ENCODE measurements around the gene GAPDH.
"Not testable (repeated sequence)": the region's sequence is repeated elsewhere in the genome, so short reads cannot be mapped to it uniquely, and the experiment has no call there.

GAPDH gene

DNA sequence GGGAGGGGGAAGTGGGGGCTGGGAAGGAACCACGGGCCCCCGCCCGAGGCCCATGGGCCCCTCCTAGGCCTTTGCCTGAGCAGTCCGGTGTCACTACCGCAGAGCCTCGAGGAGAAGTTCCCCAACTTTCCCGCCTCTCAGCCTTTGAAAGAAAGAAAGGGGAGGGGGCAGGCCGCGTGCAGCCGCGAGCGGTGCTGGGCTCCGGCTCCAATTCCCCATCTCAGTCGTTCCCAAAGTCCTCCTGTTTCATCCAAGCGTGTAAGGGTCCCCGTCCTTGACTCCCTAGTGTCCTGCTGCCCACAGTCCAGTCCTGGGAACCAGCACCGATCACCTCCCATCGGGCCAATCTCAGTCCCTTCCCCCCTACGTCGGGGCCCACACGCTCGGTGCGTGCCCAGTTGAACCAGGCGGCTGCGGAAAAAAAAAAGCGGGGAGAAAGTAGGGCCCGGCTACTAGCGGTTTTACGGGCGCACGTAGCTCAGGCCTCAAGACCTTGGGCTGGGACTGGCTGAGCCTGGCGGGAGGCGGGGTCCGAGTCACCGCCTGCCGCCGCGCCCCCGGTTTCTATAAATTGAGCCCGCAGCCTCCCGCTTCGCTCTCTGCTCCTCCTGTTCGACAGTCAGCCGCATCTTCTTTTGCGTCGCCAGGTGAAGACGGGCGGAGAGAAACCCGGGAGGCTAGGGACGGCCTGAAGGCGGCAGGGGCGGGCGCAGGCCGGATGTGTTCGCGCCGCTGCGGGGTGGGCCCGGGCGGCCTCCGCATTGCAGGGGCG, at the start of gene GAPDH:
TSS of gene GAPDH (plus strand) at position 595 of the 772 bp plus-strand sequence. CDS start 316 bp downstream, outside the sequence.
- peak; percentile 84 to 88 for DNase-seq (ENCODE audit: low read depth in 2 of 2)

GRCh38 chr12:6488240-6488639, 46.1 kb upstream of the GAPDH start:
- no peak for DNase-seq (ENCODE audit: low read depth in 2 of 2)

- no peak for DNase-seq (ENCODE audit: low read depth in 2 of 2)
These were observed 44.9 kb upstream of the GAPDH start for GRCh38 chr12:6489449-6489848.

- not testable (repeated sequence) for DNase-seq (ENCODE audit: low read depth in 2 of 2)
These were observed 43.6 kb upstream of the GAPDH start for GRCh38 chr12:6490673-6491072.

GRCh38 chr12:6492838-6493496, 41.4 kb upstream of the GAPDH start, which contains the start of gene MRPL51:
Gene MRPL51 (minus strand): TSS chr12:6493262. CDS start chr12:6493136, 126 bp downstream.
- DNase-seq (ENCODE audit: low read depth in 2 of 2): peak; percentile 99

- DNase-seq (ENCODE audit: low read depth in 2 of 2): peak; percentile 88 to 94
These were observed 40.6 kb upstream of the GAPDH start, which contains the start of gene NCAPD2 for GRCh38 chr12:6493497-6494257. Gene NCAPD2 (plus strand): TSS chr12:6494102. CDS start chr12:6495099, 997 bp downstream.

DNA sequence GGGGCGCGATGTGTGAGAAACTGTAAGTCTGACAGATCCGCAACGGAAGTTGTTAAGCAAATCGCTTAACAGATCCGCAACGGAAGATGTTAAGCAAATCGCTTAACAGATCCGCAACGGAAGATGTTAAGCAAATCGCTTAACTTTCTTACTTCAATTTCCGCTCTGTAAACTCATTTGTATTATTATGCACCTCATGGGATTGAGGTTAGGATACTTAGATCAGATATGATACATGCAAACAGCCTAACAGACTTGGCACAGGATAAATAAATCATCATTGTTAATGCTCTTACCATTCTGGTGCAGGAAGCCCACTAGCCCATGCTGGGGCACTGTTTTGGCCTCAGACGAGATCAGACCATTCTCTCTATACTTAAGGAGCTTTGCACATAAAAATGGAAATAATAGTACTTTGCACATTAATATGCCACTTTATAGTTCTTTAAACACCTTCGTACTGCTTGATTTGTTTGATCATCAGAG, 40.0 kb upstream of the GAPDH start:
- no peak for DNase-seq (ENCODE audit: low read depth in 2 of 2)

DNA sequence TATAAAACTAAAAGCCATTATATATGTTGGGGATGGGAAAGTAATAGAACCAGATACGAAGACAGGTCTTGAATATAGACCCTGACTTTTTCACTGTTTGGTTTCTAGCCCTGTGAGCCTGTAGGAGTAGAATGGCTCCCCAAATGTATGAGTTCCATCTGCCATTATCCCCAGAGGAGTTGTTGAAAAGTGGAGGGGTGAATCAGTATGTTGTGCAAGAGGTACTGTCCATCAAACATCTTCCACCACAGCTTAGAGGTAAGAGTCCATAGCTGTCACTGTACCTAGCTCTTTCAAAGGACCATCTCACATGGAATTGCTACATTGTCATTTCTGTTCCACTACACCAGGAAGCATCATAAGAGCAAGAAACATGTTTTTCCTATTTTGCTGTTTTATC, 39.3 kb upstream of the GAPDH start:
- DNase-seq (ENCODE audit: low read depth in 2 of 2): no peak

DNA sequence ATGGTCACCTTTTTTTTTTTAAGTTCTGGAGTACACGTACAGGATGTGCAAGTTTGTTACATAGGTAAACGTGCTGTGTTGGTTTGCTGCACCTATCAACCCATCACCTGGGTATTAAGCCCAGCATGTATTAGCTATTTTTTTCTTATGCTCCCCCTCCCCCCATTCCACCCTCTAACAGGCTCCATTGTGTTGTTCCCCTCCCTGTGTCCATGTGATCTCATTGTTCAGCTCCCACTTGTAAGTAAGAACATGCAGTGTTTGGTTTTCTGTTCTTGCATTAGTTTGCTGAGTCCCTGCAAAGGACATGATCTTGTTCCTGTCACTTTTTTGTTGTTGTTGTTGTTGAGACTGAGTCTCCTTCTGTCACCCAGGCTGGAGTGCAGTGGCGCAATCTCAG, 37.0 kb upstream of the GAPDH start:
- DNase-seq (ENCODE audit: low read depth in 2 of 2): not testable (repeated sequence)

DNA sequence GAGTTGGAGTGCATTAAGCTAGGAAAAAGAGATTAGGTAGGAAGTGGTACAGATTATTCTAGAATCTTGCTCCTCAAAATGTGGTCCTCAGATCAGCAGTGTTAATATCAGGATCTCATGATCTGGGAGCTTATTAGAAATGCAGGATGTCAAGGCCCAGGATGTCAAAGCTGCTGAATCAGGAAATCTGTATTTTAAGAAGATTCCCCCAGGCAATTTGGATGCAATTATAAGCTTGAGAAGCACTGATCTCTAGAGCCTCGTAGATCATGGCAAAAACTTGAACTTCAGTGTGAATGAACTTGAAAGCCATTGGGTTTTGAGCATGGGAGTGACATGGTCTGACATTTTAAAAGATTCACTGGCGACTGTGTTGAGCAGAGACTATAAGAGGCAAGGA, 33.9 kb upstream of the GAPDH start:
- no peak for DNase-seq (ENCODE audit: low read depth in 2 of 2)

GRCh38 chr12:6507102-6507998, 27.0 kb upstream of the GAPDH start:
- DNase-seq (ENCODE audit: low read depth in 2 of 2): no peak

DNA sequence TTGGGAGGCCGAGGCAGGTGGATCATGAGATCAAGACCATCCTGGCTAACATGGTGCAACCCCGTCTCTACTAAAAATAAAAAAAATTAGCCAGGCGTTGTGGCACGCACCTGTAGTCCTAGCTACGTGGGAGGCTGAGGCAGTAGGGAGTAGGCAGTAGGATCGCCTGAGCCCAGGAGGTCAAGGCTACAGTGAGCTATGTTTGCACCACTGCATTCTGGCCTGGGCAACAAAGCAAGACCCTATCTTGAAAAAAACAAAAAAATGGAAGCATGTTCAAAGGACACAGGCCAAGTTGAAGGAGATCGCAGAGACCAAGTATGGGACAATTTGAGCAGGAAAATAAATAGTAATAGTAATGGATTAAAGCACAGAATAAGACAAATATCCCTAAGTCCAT, 26.2 kb upstream of the GAPDH start:
- DNase-seq (ENCODE audit: low read depth in 2 of 2): no peak

- no peak for DNase-seq (ENCODE audit: low read depth in 2 of 2)
These were observed 14.1 kb upstream of the GAPDH start for GRCh38 chr12:6520186-6520585.

- no peak for DNase-seq (ENCODE audit: low read depth in 2 of 2)
These were observed 12.1 kb upstream of the GAPDH start for GRCh38 chr12:6522193-6522592.

- DNase-seq (ENCODE audit: low read depth in 2 of 2): no peak
These were observed 10.6 kb upstream of the GAPDH start for GRCh38 chr12:6523708-6524107.

- no peak for DNase-seq (ENCODE audit: low read depth in 2 of 2)
These were observed 9.7 kb upstream of the GAPDH start for GRCh38 chr12:6524648-6525047.

DNA sequence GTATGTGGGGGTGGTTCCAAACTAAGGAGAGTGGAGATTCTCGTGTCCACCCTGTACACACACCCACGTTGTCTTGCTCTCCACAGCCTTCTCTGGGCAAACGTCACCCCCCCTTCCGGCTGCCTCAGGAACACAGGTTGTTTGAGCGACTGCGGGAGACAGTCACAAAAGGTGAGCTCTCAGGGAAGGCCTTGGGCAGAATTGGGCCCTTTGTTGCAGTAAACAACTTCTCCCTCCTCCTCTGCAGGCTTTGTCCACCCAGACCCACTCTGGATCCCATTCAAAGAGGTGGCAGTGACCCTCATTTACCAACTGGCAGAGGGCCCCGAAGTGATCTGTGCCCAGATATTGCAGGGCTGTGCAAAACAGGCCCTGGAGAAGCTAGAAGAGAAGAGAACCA, 8.1 kb upstream of the GAPDH start:
- no peak for DNase-seq (ENCODE audit: low read depth in 2 of 2)

DNA sequence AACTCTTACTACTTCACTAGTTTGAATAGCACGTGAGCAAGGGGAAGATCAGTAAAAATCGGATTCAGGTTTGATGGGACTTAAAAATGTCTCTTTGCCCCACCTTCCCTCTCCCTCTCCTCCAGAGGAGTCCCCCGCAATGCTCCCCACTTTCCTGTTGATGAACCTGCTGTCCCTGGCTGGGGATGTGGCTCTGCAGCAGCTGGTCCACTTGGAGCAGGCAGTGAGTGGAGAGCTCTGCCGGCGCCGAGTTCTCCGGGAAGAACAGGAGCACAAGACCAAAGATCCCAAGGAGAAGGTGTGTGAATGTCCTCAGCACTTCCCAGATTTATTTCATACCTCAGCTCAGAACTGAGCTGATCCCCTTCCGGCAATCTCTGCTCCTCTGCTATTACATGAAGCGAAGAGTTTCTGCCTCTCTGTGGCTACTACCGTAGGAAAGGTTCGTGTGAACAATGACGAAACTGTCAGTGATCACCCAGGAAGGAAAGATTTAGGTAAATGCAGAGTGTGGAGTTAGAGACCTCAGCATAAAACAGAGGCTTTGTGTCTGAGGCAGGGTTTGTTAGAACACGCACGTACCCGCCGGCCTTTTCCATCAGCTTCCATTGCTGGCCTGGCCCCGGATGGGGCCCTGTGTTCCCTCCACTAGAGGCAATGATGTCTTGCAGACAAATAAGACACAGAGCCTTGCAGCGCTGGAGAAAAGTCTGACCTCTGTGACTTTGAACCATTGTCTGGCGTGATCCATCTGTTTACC, 7.4 kb upstream of the GAPDH start:
- no peak for DNase-seq (ENCODE audit: low read depth in 2 of 2)

DNA sequence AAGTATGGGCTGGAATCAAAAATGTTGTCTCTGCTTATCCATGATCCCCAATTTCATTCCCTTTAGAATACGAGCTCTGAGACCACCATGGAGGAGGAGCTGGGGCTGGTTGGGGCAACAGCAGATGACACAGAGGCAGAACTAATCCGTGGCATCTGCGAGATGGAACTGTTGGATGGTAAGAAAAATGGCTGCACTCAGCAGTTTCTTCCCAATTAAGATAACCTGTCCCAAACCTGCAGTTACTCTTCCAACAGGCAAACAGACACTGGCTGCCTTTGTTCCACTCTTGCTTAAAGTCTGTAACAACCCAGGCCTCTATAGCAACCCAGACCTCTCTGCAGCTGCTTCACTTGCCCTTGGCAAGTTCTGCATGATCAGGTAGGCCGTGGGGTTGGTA, 6.6 kb upstream of the GAPDH start:
- DNase-seq (ENCODE audit: low read depth in 2 of 2): no peak

GRCh38 chr12:6528539-6529235, 5.6 kb upstream of the GAPDH start:
- no peak for DNase-seq (ENCODE audit: low read depth in 2 of 2)

All from stimulated activated CD4-positive, alpha-beta T cell treated with anti-CD3 and anti-CD28 coated beads, Interleukin-4, amount 100 ng/mL, for 48 hours (primary cell).